Measurements from ENCODE around the gene GORASP1.

- TF ChIP-seq JUNB (CRISPR knock-in tag; IDR thresholded peaks at IDR 0.05; ENCODE audit: borderline replicate concordance), result no peak
- no peak for TF ChIP-seq CTCF (CRISPR knock-in tag; IDR thresholded peaks at IDR 0.05)
These were observed 55.5 kb downstream of the GORASP1 start, which contains the start of the genes SCN11A and WDR48 for GRCh38 chr3:39051649-39052561.
